ENCODE measurements around the gene CASQ1.

GRCh38 chr1:160232911-160233310 lies 42.5 kb downstream of the CASQ1 start:
- TF ChIP-seq, protein P1, sequence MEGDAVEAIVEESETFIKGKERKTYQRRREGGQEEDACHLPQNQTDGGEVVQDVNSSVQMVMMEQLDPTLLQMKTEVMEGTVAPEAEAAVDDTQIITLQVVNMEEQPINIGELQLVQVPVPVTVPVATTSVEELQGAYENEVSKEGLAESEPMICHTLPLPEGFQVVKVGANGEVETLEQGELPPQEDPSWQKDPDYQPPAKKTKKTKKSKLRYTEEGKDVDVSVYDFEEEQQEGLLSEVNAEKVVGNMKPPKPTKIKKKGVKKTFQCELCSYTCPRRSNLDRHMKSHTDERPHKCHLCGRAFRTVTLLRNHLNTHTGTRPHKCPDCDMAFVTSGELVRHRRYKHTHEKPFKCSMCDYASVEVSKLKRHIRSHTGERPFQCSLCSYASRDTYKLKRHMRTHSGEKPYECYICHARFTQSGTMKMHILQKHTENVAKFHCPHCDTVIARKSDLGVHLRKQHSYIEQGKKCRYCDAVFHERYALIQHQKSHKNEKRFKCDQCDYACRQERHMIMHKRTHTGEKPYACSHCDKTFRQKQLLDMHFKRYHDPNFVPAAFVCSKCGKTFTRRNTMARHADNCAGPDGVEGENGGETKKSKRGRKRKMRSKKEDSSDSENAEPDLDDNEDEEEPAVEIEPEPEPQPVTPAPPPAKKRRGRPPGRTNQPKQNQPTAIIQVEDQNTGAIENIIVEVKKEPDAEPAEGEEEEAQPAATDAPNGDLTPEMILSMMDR (IDR thresholded peaks at IDR 0.05; ENCODE audit: poor library complexity, severe bottlenecking): no peak
- no peak for TF ChIP-seq TAF1 (IDR thresholded peaks at IDR 0.05; ENCODE audit: low read depth)
- TF ChIP-seq EZH2 (IDR thresholded peaks at IDR 0.05; ENCODE audit: borderline replicate concordance, insufficient read depth, low read length, poor library complexity, severe bottlenecking): no peak
- TF ChIP-seq EP300 (conservative IDR thresholded peaks at IDR 0.05; ENCODE audit: poor library complexity, severe bottlenecking): no peak
- no peak for TF ChIP-seq POLR2AphosphoS5 (IDR thresholded peaks at IDR 0.05)
